Hepatocyte (in vitro differentiated cells): ENCODE measurements around the gene FAM222B. TPM values are rescaled to one million over a fixed set of nuclear protein-coding genes. Genes with fewer than 3 reads are reported as not detected.
"Not testable (repeated sequence)": the region's sequence is repeated elsewhere in the genome, so short reads cannot be mapped to it uniquely, and the experiment has no call there.

Source experiments
- DNase-seq: peaks from one replicate; pipeline ENCODE4 v3.0.0-alpha.2; 2016; ENCODE audit warnings: low spot score
- H2AFZ ChIP-seq: fragments of 200-600 bp; sonication (generic); 2 replicates; pipeline ENCODE4 v1.6.0; 2016; ENCODE audit warnings: antibody characterized with exemption, mild to moderate bottlenecking
- H3K27ac ChIP-seq: fragments of 200-600 bp; sonication (generic); 2 replicates; pipeline ENCODE4 v1.5.1; 2016; ENCODE audit warnings: mild to moderate bottlenecking
- H3K27me3 ChIP-seq: fragments of 200-600 bp; sonication (generic); 2 replicates; pipeline ENCODE4 v1.6.1; 2016
- H3K36me3 ChIP-seq: fragments of 200-600 bp; sonication (generic); replicated peaks from 2 replicates; pipeline ENCODE4 v1.5.1; 2016; ENCODE audit warnings: low read depth; ENCODE audit not compliant: insufficient read depth
- H3K4me1 ChIP-seq: fragments of 200-600 bp; sonication (generic); 2 replicates; pipeline ENCODE4 v1.5.1; 2016; ENCODE audit warnings: mild to moderate bottlenecking, moderate library complexity; ENCODE audit not compliant: insufficient read depth
- H3K4me2 ChIP-seq: fragments of 200-600 bp; sonication (generic); 2 replicates; pipeline ENCODE4 v1.6.0; 2016
- H3K4me3 ChIP-seq: fragments of 200-600 bp; sonication (generic); 2 replicates; pipeline ENCODE4 v1.5.1; 2016; ENCODE audit warnings: mild to moderate bottlenecking
- H3K79me2 ChIP-seq: fragments of 200-600 bp; sonication (generic); 2 replicates; pipeline ENCODE4 v1.6.0; 2017; ENCODE audit warnings: mild to moderate bottlenecking
- H3K9me2 ChIP-seq: fragments of 200-600 bp; sonication (generic); replicated peaks from 2 replicates; pipeline ENCODE4 v1.6.0; 2017; ENCODE audit warnings: mild to moderate bottlenecking; ENCODE audit not compliant: insufficient read depth
- H3K9me3 ChIP-seq: fragments of 200-600 bp; sonication (generic); 2 replicates; pipeline ENCODE4 v1.5.1; 2016; ENCODE audit warnings: low read depth, mild to moderate bottlenecking
- H4K20me1 ChIP-seq: fragments of 200-600 bp; sonication (generic); 2 replicates; pipeline ENCODE4 v1.6.0; 2016; ENCODE audit warnings: mild to moderate bottlenecking; ENCODE audit not compliant: insufficient read depth, poor library complexity, severe bottlenecking
- CTCF ChIP-seq: fragments of 200-600 bp; sonication (generic); IDR thresholded peaks from 2 replicates; pipeline ENCODE4 v1.5.1; 2016; ENCODE audit warnings: antibody characterized with exemption, mild to moderate bottlenecking; ENCODE audit not compliant: poor library complexity
- EZH2 ChIP-seq: fragments of 200-600 bp; sonication (generic); IDR thresholded peaks from 2 replicates; pipeline ENCODE4 v1.6.1; 2016; ENCODE audit warnings: antibody characterized with exemption, mild to moderate bottlenecking, borderline replicate concordance
- EZH2phosphoT487 ChIP-seq: fragments of 200-600 bp; sonication (generic); IDR thresholded peaks from one replicate; pipeline ENCODE4 v1.6.1; 2018; ENCODE audit warnings: antibody characterized with exemption, mild to moderate bottlenecking, low read depth, moderate library complexity; ENCODE audit not compliant: unreplicated experiment, severe bottlenecking
- WGBS: methylation state at CpG from one replicate; pipeline ENCODE4 v1.1.6; 2016; ENCODE audit warnings: low lambda C conversion rate; ENCODE audit errors: missing lambda C conversion rate; 5-methylcytosine and 5-hydroxymethylcytosine counted together
- polyA plus RNA-seq: library from polyadenylated mRNA; unstranded; fragments of >200 nt; fragmentation: Nextera tagmentation; extraction: Ambion mirVana; gene quantifications from 2 replicates; pipeline ENCODE4 v1.2.1, GENCODE V29; 2016
- total RNA-seq: library from RNA; depleted of rRNA; stranded (reverse); fragments of >200 nt; gene quantifications from 2 replicates; pipeline ENCODE4 v1.2.3, GENCODE V29; 2014

FAM222B gene
- total and polyA plus RNA-seq, 2 experiments from 2014 or later = 7.9 to 36.0 TPM

DNA sequence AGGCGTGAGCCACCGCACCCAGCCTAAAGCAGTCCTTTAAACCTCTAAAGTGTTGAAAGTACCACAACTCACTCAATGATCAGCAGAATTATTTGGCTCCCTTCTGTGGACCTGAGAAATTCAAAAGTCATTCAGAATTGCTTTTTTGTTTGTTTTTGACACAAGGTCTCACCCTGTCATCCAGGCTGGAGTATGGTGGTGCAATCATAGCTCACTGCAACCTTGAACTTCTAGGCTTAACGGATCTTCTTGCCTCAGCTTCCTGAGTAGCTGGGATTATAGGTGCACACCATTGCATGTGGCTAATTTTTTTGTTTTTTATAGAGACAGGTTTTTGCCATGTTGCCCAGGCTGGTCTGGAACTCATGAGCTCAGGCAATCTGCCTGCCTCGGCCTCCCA lies 54.5 kb downstream of the FAM222B start:
- TF ChIP-seq EZH2 (no peak), CTCF (no peak), EZH2phosphoT487 (no peak)
- Histone ChIP-seq H3K36me3 (no peaks in the 10 kb centered on the region), H3K4me2 (no peak overlapping the region), H3K9me2 (no peaks in the 10 kb centered on the region), H3K9me3 (no peaks in the 10 kb centered on the region), H3K4me1 (no peaks in the 10 kb centered on the region), H3K27ac (no peak overlapping the region), H3K79me2 (peaks cover 80% of the 10 kb centered on the region), H2AFZ (no peak overlapping the region), H3K4me3 (no peak overlapping the region), H4K20me1 (peaks cover 31% of the 10 kb centered on the region), H3K27me3 (no peaks in the 10 kb centered on the region)
- DNase-seq = no peak
- 95% methylated on average over 4 of the region's 4 CpGs for WGBS

DNA sequence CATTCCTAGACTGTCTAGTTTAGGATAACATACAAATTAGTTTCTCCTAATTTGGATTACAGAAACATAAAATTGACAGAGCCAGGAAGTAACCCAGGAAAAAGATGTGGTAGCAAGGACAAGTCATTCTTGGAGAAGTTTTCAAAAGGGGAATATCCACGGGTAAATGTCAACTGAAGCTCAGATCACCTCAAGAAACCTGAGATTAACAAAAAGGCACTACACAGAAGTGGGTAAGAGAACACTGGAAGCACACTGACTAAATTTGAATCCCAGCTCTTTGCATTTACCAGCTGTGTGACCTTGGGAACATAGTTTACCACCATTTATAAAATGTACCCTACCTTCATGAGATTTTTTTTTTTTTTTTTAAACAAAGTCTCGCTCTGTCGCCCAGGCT lies 59.4 kb downstream of the FAM222B start:
- Histone ChIP-seq H3K4me2 (no peak overlapping the region), H3K36me3 (no peaks in the 10 kb centered on the region), H3K9me2 (no peaks in the 10 kb centered on the region), H2AFZ (no peak overlapping the region), H3K27ac (no peak overlapping the region), H3K27me3 (no peaks in the 10 kb centered on the region), H3K79me2 (peaks cover 82% of the 10 kb centered on the region), H3K4me1 (no peaks in the 10 kb centered on the region), H3K9me3 (no peaks in the 10 kb centered on the region), H4K20me1 (peaks cover 11% of the 10 kb centered on the region), H3K4me3 (no peak overlapping the region)
- TF ChIP-seq EZH2 (no peak), EZH2phosphoT487 (no peak), CTCF (no peak)
- no peak for DNase-seq
- 78% methylated on average over 1 of the region's 3 CpGs for WGBS

DNA sequence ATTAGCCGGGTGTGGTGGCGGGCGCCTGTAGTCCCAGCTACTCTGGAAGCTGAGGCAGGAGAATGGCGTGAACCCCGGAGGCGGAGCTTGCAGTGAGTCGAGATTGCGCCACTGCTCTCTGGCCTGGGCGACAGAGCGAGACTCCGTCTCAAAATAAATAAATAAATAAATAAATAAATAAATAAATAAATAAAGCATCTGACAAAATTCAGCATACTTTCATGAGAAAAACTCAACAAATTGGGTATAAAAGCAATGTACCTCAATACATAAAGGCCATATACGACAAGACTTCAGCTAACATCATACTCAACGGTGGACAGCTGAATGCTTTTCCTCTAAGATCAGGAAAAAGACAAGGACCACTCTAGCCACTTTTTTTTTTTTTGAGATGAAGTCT lies 63.0 kb downstream of the FAM222B start:
- Histone ChIP-seq H4K20me1 (peaks cover 10% of the 10 kb centered on the region), H3K79me2 (peaks cover 89% of the 10 kb centered on the region)
- H3K4me2 ChIP-seq, H3K9me2 ChIP-seq, DNase-seq, H3K4me1 ChIP-seq, H3K9me3 ChIP-seq, H3K4me3 ChIP-seq, H2AFZ ChIP-seq, H3K27me3 ChIP-seq, H3K27ac ChIP-seq, H3K36me3 ChIP-seq: not testable (repeated sequence)
- 96% methylated on average over 13 of the region's 13 CpGs for WGBS

DNA sequence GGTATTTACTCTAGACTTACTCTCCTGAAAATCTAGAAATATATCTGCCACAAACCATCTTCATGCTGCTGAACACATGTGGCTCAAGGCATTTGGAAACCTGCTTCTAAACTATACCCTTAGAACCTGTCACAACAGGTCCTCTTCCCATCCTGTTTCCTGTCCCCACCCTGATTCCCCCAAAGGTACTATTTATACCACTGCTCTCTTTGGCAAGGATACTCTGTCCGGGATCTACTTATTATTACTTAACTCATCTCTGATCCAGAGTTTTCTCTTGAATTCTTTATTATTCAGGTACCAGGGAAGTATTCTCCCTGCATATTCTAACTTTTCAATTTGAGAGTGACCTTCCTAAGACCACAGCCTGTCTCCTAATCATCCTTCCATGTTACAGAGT lies 65.4 kb downstream of the FAM222B start:
- no peak overlapping the region for H2AFZ ChIP-seq
- H3K27ac ChIP-seq = no peak overlapping the region
- no peaks in the 10 kb centered on the region for H3K9me2 ChIP-seq
- H3K27me3 ChIP-seq = no peaks in the 10 kb centered on the region
- H3K4me3 ChIP-seq = no peak overlapping the region
- H3K4me1 ChIP-seq = no peaks in the 10 kb centered on the region
- 82% methylated on average over 1 of the region's 1 CpG for WGBS
- no peak for TF ChIP-seq EZH2phosphoT487
- TF ChIP-seq CTCF = no peak
- TF ChIP-seq EZH2 = no peak
- H3K79me2 ChIP-seq = peaks cover 92% of the 10 kb centered on the region
- no peaks in the 10 kb centered on the region for H3K9me3 ChIP-seq
- no peak overlapping the region for H3K4me2 ChIP-seq
- DNase-seq = no peak
- peaks cover 12% of the 10 kb centered on the region for H4K20me1 ChIP-seq
- no peaks in the 10 kb centered on the region for H3K36me3 ChIP-seq
